ENCODE measurements around the gene ERICH2. TPM values are rescaled to one million over a fixed set of nuclear protein-coding genes. Genes with fewer than 3 reads are reported as not detected.
A peak's percentile ranks its signal among the peaks of the same experiment; 100 is the strongest.

The ERICH2 gene
- total RNA-seq, 1 donor from 2014 or later: 2.1 TPM

GRCh38 chr2:170818036-170818751, 48.0 kb downstream of the ERICH2 start:
- Mint-ChIP-seq H3K9me3 (ENCODE audit: unreplicated experiment) (peaks cover 15% of the 10 kb centered on the region), H3K4me1 (ENCODE audit: low read depth, unreplicated experiment) (peaks cover 38% of the 10 kb centered on the region), H3K36me3 (ENCODE audit: unreplicated experiment) (no peaks in the 10 kb centered on the region), H3K27ac (ENCODE audit: unreplicated experiment) (no peak overlapping the region), H3K4me3 (ENCODE audit: unreplicated experiment) (peak overlapping the region; percentile 79), H3K27me3 (ENCODE audit: unreplicated experiment) (peaks cover 50% of the 10 kb centered on the region)
- DNase-seq: peak; percentile 44
- TF ChIP-seq, protein P1, sequence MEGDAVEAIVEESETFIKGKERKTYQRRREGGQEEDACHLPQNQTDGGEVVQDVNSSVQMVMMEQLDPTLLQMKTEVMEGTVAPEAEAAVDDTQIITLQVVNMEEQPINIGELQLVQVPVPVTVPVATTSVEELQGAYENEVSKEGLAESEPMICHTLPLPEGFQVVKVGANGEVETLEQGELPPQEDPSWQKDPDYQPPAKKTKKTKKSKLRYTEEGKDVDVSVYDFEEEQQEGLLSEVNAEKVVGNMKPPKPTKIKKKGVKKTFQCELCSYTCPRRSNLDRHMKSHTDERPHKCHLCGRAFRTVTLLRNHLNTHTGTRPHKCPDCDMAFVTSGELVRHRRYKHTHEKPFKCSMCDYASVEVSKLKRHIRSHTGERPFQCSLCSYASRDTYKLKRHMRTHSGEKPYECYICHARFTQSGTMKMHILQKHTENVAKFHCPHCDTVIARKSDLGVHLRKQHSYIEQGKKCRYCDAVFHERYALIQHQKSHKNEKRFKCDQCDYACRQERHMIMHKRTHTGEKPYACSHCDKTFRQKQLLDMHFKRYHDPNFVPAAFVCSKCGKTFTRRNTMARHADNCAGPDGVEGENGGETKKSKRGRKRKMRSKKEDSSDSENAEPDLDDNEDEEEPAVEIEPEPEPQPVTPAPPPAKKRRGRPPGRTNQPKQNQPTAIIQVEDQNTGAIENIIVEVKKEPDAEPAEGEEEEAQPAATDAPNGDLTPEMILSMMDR (IDR thresholded peaks at IDR 0.05; ENCODE audit: partially characterized antibody, unreplicated experiment): no peak

GRCh38 chr2:170818752-170819470, 48.7 kb downstream of the ERICH2 start:
- Mint-ChIP-seq H3K36me3 (ENCODE audit: unreplicated experiment) (no peaks in the 10 kb centered on the region), H3K4me3 (ENCODE audit: unreplicated experiment) (peak overlapping the region; percentile 79), H3K4me1 (ENCODE audit: low read depth, unreplicated experiment) (peaks cover 32% of the 10 kb centered on the region), H3K27ac (ENCODE audit: unreplicated experiment) (peak overlapping the region; percentile 12), H3K9me3 (ENCODE audit: unreplicated experiment) (peaks cover 14% of the 10 kb centered on the region), H3K27me3 (ENCODE audit: unreplicated experiment) (peaks cover 43% of the 10 kb centered on the region)
- TF ChIP-seq, protein P1 (IDR thresholded peaks at IDR 0.05; ENCODE audit: partially characterized antibody, unreplicated experiment): no peak
- DNase-seq: no peak

- H3K4me1 Mint-ChIP-seq (ENCODE audit: low read depth, unreplicated experiment): peaks cover 34% of the 10 kb centered on the region
- peaks cover 42% of the 10 kb centered on the region for H3K27me3 Mint-ChIP-seq (ENCODE audit: unreplicated experiment)
- TF ChIP-seq, protein P1 (IDR thresholded peaks at IDR 0.05; ENCODE audit: partially characterized antibody, unreplicated experiment): no peak
- H3K36me3 Mint-ChIP-seq (ENCODE audit: unreplicated experiment): no peaks in the 10 kb centered on the region
- H3K4me3 Mint-ChIP-seq (ENCODE audit: unreplicated experiment): peak overlapping the region; percentile 56
- peaks cover 9% of the 10 kb centered on the region for H3K9me3 Mint-ChIP-seq (ENCODE audit: unreplicated experiment)
- DNase-seq: peak; percentile 55
- no peak overlapping the region for H3K27ac Mint-ChIP-seq (ENCODE audit: unreplicated experiment)
Observed at GRCh38 chr2:170819680-170820664, 49.8 kb downstream of the ERICH2 start.

DNA sequence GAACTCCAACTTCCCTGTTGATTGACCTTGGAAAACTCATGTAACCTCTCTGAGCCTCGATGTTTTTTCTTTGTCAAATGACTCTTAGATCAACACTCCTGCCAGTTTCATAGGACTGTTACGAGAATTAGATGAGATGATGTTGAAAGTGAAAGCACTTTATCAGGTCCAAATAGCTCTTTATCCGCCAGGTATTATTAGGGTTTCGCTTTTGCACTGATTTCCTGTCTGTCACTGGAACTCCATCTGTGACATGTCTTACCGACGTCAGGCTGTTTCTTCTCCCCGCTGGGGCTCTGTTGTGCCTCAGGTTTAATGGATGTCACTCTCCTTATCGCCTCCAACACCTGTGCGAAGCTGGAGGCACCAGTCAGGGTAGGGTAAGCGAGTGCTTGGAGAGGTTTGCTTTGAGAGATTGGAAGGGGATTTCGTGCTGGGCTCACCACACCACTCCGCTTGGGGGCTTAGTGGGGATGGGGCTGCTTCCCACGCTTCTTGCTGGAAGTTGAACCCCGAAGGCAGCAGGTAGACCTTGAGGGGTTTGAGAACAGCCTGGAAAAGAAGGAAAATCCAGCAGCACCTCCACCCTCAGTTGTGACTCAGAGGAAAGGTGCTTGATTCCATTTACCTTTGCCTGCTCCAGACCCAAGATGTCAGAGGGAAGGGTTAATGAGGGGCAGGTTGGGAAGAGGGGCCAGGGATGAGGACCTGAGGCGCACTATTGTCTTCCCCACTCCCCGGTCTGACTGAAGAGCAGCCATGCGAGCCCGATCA, 50.8 kb downstream of the ERICH2 start:
- H3K4me1 Mint-ChIP-seq (ENCODE audit: low read depth, unreplicated experiment): peaks cover 29% of the 10 kb centered on the region
- peaks cover 9% of the 10 kb centered on the region for H3K9me3 Mint-ChIP-seq (ENCODE audit: unreplicated experiment)
- no peaks in the 10 kb centered on the region for H3K36me3 Mint-ChIP-seq (ENCODE audit: unreplicated experiment)
- no peak for DNase-seq
- H3K27me3 Mint-ChIP-seq (ENCODE audit: unreplicated experiment): peaks cover 37% of the 10 kb centered on the region
- H3K27ac Mint-ChIP-seq (ENCODE audit: unreplicated experiment): no peak overlapping the region
- TF ChIP-seq, protein P1 (IDR thresholded peaks at IDR 0.05; ENCODE audit: partially characterized antibody, unreplicated experiment): no peak
- H3K4me3 Mint-ChIP-seq (ENCODE audit: unreplicated experiment): peak overlapping the region; percentile 70

Data from glutamatergic neuron (in vitro differentiated cells).